ENCODE measurements around the gene F13A1.
"Not testable (repeated sequence)": the region's sequence is repeated elsewhere in the genome, so short reads cannot be mapped to it uniquely, and the experiment has no call there.

The F13A1 gene

GRCh38 chr6:6323352-6323751 lies 2.9 kb upstream of the F13A1 start:
- TF ChIP-seq POLR2A (IDR thresholded peaks at IDR 0.05; ENCODE audit: low read depth, low read length) (no peak), POLR2AphosphoS5 (IDR thresholded peaks at IDR 0.05; ENCODE audit: low read depth, low read length) (no peak), TAF1 (IDR thresholded peaks at IDR 0.05; ENCODE audit: low read depth, low read length) (no peak), PAX5 (IDR thresholded peaks at IDR 0.05; ENCODE audit: insufficient read depth, low read length, severe bottlenecking) (no peak), SPI1 (IDR thresholded peaks at IDR 0.05; ENCODE audit: low read depth, low read length) (no peak), POU2F2 (IDR thresholded peaks at IDR 0.05; ENCODE audit: low read depth, low read length) (no peak)
- DNase-seq (ENCODE audit: insufficient read length, low spot score) (no peak), FAIRE-seq (no peak)

- FAIRE-seq, result no peak
- DNase-seq (ENCODE audit: insufficient read length, low spot score), result no peak
- TF ChIP-seq POU2F2 (IDR thresholded peaks at IDR 0.05; ENCODE audit: low read depth, low read length) (no peak), TAF1 (IDR thresholded peaks at IDR 0.05; ENCODE audit: low read depth, low read length) (no peak), SPI1 (IDR thresholded peaks at IDR 0.05; ENCODE audit: low read depth, low read length) (no peak), PAX5 (IDR thresholded peaks at IDR 0.05; ENCODE audit: insufficient read depth, low read length, severe bottlenecking) (no peak)
Observed at GRCh38 chr6:6320901-6321300, 439 bp upstream of the F13A1 start.

GRCh38 chr6:6317825-6318733 lies 2.4 kb downstream of the F13A1 start:
- FAIRE-seq (no peak), DNase-seq (ENCODE audit: insufficient read length, low spot score) (no peak)
- TF ChIP-seq TAF1 (IDR thresholded peaks at IDR 0.05; ENCODE audit: low read depth, low read length) (no peak), POU2F2 (IDR thresholded peaks at IDR 0.05; ENCODE audit: low read depth, low read length) (no peak), POLR2AphosphoS5 (IDR thresholded peaks at IDR 0.05; ENCODE audit: low read depth, low read length) (no peak), POLR2A (IDR thresholded peaks at IDR 0.05; ENCODE audit: low read depth, low read length) (no peak), SPI1 (IDR thresholded peaks at IDR 0.05; ENCODE audit: low read depth, low read length) (no peak), PAX5 (IDR thresholded peaks at IDR 0.05; ENCODE audit: insufficient read depth, low read length, severe bottlenecking) (no peak)

- TF ChIP-seq SPI1 (IDR thresholded peaks at IDR 0.05; ENCODE audit: low read depth, low read length), result peak; percentile 77
- TF ChIP-seq PAX5 (IDR thresholded peaks at IDR 0.05; ENCODE audit: insufficient read depth, low read length, severe bottlenecking), result no peak
- FAIRE-seq, result no peak
- DNase-seq (ENCODE audit: insufficient read length, low spot score), result no peak
Observed at GRCh38 chr6:6317386-6317785, 3.1 kb downstream of the F13A1 start.

- no peak for DNase-seq (ENCODE audit: insufficient read length, low spot score)
- no peak for TF ChIP-seq PAX5 (IDR thresholded peaks at IDR 0.05; ENCODE audit: insufficient read depth, low read length, severe bottlenecking)
- no peak for TF ChIP-seq POLR2A (IDR thresholded peaks at IDR 0.05; ENCODE audit: low read depth, low read length)
- no peak for TF ChIP-seq SPI1 (IDR thresholded peaks at IDR 0.05; ENCODE audit: low read depth, low read length)
- TF ChIP-seq POU2F2 (IDR thresholded peaks at IDR 0.05; ENCODE audit: low read depth, low read length), result no peak
- TF ChIP-seq POLR2AphosphoS5 (IDR thresholded peaks at IDR 0.05; ENCODE audit: low read depth, low read length), result no peak
- TF ChIP-seq TAF1 (IDR thresholded peaks at IDR 0.05; ENCODE audit: low read depth, low read length), result no peak
- peak; percentile 89 for FAIRE-seq
Observed at GRCh38 chr6:6315660-6316059, 4.8 kb downstream of the F13A1 start.

GRCh38 chr6:6314596-6314995 lies 5.9 kb downstream of the F13A1 start:
- TF ChIP-seq SPI1 (IDR thresholded peaks at IDR 0.05; ENCODE audit: low read depth, low read length), result no peak
- no peak for TF ChIP-seq PAX5 (IDR thresholded peaks at IDR 0.05; ENCODE audit: insufficient read depth, low read length, severe bottlenecking)
- no peak for TF ChIP-seq TAF1 (IDR thresholded peaks at IDR 0.05; ENCODE audit: low read depth, low read length)
- TF ChIP-seq POLR2AphosphoS5 (IDR thresholded peaks at IDR 0.05; ENCODE audit: low read depth, low read length), result no peak
- TF ChIP-seq POLR2A (IDR thresholded peaks at IDR 0.05; ENCODE audit: low read depth, low read length), result no peak
- TF ChIP-seq POU2F2 (IDR thresholded peaks at IDR 0.05; ENCODE audit: low read depth, low read length), result no peak
- FAIRE-seq, result no peak

GRCh38 chr6:6312901-6313441 lies 7.5 kb downstream of the F13A1 start:
- TF ChIP-seq SPI1 (IDR thresholded peaks at IDR 0.05; ENCODE audit: low read depth, low read length), result no peak
- no peak for TF ChIP-seq TAF1 (IDR thresholded peaks at IDR 0.05; ENCODE audit: low read depth, low read length)
- no peak for TF ChIP-seq PAX5 (IDR thresholded peaks at IDR 0.05; ENCODE audit: insufficient read depth, low read length, severe bottlenecking)
- TF ChIP-seq POLR2A (IDR thresholded peaks at IDR 0.05; ENCODE audit: low read depth, low read length), result no peak
- no peak for TF ChIP-seq POU2F2 (IDR thresholded peaks at IDR 0.05; ENCODE audit: low read depth, low read length)
- TF ChIP-seq POLR2AphosphoS5 (IDR thresholded peaks at IDR 0.05; ENCODE audit: low read depth, low read length), result no peak
- no peak for DNase-seq (ENCODE audit: insufficient read length, low spot score)
- FAIRE-seq, result no peak

More at GRCh38 chr6:6314596-6314995, 5.9 kb downstream of the F13A1 start:
- DNase-seq (ENCODE audit: insufficient read length, low spot score), result no peak

- no peak for DNase-seq (ENCODE audit: insufficient read length, low spot score)
- TF ChIP-seq POLR2AphosphoS5 (IDR thresholded peaks at IDR 0.05; ENCODE audit: low read depth, low read length), result no peak
- no peak for TF ChIP-seq POLR2A (IDR thresholded peaks at IDR 0.05; ENCODE audit: low read depth, low read length)
- TF ChIP-seq PAX5 (IDR thresholded peaks at IDR 0.05; ENCODE audit: insufficient read depth, low read length, severe bottlenecking), result no peak
- FAIRE-seq, result no peak
Observed at GRCh38 chr6:6305575-6305974, 14.9 kb downstream of the F13A1 start.

GRCh38 chr6:6300383-6300782 lies 20.1 kb downstream of the F13A1 start:
- not testable (repeated sequence) for DNase-seq (ENCODE audit: insufficient read length, low spot score); FAIRE-seq

- FAIRE-seq (no peak), DNase-seq (ENCODE audit: insufficient read length, low spot score) (no peak)
- TF ChIP-seq PAX5 (IDR thresholded peaks at IDR 0.05; ENCODE audit: insufficient read depth, low read length, severe bottlenecking) (no peak), POLR2AphosphoS5 (IDR thresholded peaks at IDR 0.05; ENCODE audit: low read depth, low read length) (no peak), TAF1 (IDR thresholded peaks at IDR 0.05; ENCODE audit: low read depth, low read length) (no peak), POU2F2 (IDR thresholded peaks at IDR 0.05; ENCODE audit: low read depth, low read length) (no peak), POLR2A (IDR thresholded peaks at IDR 0.05; ENCODE audit: low read depth, low read length) (no peak), SPI1 (IDR thresholded peaks at IDR 0.05; ENCODE audit: low read depth, low read length) (no peak)
Observed at GRCh38 chr6:6293317-6293716, 27.1 kb downstream of the F13A1 start.
